NCI-H146 treated with DMSO at 0.1 percent for 48 hours (cell line): ENCODE data around the gene SLC25A42.
A peak's percentile ranks its signal among the peaks of the same experiment; 100 is the strongest.
"Not testable (repeated sequence)": the region's sequence is repeated elsewhere in the genome, so short reads cannot be mapped to it uniquely, and the experiment has no call there.

Source experiments
- DNase-seq: peaks from one replicate; lab custom pipeline; 2025; ENCODE audit not compliant: unreplicated experiment; lab: John Stamatoyannopoulos, UW

Gene SLC25A42

GRCh38 chr19:19063183-19064097, at the start of gene SLC25A42:
SLC25A42 (plus strand) TSS chr19:19063994; CDS start chr19:19096125, 32,131 bp downstream.
- DNase-seq, result peak; percentile 99

GRCh38 chr19:19021115-19021514, 42.7 kb upstream of the SLC25A42 start:
- no peak for DNase-seq

- no peak for DNase-seq
These were observed 41.3 kb upstream of the SLC25A42 start for GRCh38 chr19:19022380-19022961.

- DNase-seq, result not testable (repeated sequence)
These were observed 40.4 kb upstream of the SLC25A42 start for GRCh38 chr19:19023376-19023775.

- DNase-seq, result no peak
These were observed 37.9 kb upstream of the SLC25A42 start for GRCh38 chr19:19025861-19026260.

GRCh38 chr19:19026299-19026971, 37.4 kb upstream of the SLC25A42 start:
- no peak for DNase-seq

GRCh38 chr19:19027228-19027627, 36.6 kb upstream of the SLC25A42 start:
- no peak for DNase-seq

- DNase-seq, result no peak
These were observed 35.3 kb upstream of the SLC25A42 start for GRCh38 chr19:19028526-19028925.

GRCh38 chr19:19031891-19032290, 31.9 kb upstream of the SLC25A42 start:
- no peak for DNase-seq

GRCh38 chr19:19032420-19033175, 31.2 kb upstream of the SLC25A42 start:
- peak; percentile 87 for DNase-seq

- no peak for DNase-seq
These were observed 30.7 kb upstream of the SLC25A42 start for GRCh38 chr19:19033176-19033425.

GRCh38 chr19:19033426-19034203, 30.2 kb upstream of the SLC25A42 start, which contains the start of the genes ARMC6 and SUGP2:
ARMC6 (plus strand) TSS chr19:19033603; CDS start chr19:19034210, 607 bp downstream.
SUGP2 (minus strand) TSS chr19:19033517; CDS start chr19:19031071, 2,446 bp downstream.
- DNase-seq, result peak; percentile 71

- peak; percentile 87 for DNase-seq
These were observed 29.6 kb upstream of the SLC25A42 start for GRCh38 chr19:19034204-19034624.

- no peak for DNase-seq
These were observed 23.9 kb upstream of the SLC25A42 start for GRCh38 chr19:19039901-19040300.

- DNase-seq, result no peak
These were observed 23.4 kb upstream of the SLC25A42 start for GRCh38 chr19:19040417-19040816.

GRCh38 chr19:19042732-19043280, 21.0 kb upstream of the SLC25A42 start:
- DNase-seq, result no peak

- no peak for DNase-seq
These were observed 20.3 kb upstream of the SLC25A42 start for GRCh38 chr19:19043481-19043880.

GRCh38 chr19:19043881-19044280, 19.9 kb upstream of the SLC25A42 start:
- no peak for DNase-seq

GRCh38 chr19:19049406-19049805, 14.4 kb upstream of the SLC25A42 start:
- no peak for DNase-seq

- DNase-seq, result no peak
These were observed 13.7 kb upstream of the SLC25A42 start for GRCh38 chr19:19050104-19050503.
